Umbilical cord (tissue), 2 donors: Measurements from ENCODE around the gene ZNHIT6. TPM values are rescaled to one million over a fixed set of nuclear protein-coding genes. Genes with fewer than 3 reads are reported as not detected.

Experiments used
- DNase-seq: peaks from one replicate; pipeline ENCODE4 v3.0.0-alpha.2; 2015; ENCODE audit warnings: low spot score
- total RNA-seq: library from RNA; depleted of rRNA; stranded (reverse); fragments of >200 nt; gene quantifications from one replicate; pipeline ENCODE4 v1.2.3, GENCODE V29; 2014; ENCODE audit warnings: low replicate concordance; ENCODE audit not compliant: insufficient read depth

The ZNHIT6 gene
- total RNA-seq, 1 donor from 2014 or later = 15.4 TPM

DNA sequence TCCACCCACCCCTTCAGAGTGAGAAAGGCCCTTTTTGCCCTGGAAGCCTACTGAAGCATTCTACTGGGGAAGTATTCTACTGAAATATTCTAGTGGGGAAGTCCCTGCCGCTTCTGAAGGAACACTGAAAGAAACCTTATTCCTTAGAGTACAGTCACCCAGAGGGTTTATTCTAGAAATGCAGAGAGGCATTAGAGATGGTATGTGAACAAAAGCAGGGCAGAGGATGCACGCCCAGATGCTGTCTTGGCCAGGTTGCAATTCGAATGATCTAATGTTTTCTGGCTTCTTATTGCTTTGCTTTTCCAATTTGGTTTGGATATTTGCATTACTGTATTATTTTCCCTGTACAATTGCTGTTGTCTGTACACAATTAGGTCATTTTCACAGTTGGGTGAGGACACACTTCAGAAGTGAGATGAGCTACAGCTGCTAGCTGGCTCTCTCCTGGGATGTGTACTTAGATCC, 90.6 kb downstream of the ZNHIT6 start:
- peak; percentile 37 for DNase-seq

DNA sequence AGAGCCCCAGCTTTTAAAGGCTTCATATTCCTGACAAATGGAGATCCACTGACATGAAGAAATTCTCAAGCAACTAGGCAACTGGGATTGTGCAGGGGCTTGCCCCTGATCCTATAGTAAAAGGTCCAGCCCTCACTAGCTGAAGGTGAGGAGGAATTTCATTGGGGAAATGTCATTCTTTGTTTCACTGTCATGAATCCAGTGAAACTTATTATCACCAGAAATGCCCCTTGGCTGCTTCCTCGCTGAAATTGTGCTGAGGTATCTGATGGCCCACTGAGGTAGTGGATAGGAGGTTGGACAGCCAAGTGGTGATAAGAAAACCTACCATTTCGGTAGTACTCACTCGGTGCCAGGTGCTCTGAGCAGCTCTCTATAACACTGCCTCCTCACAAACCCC, 91.5 kb downstream of the ZNHIT6 start:
- no peak for DNase-seq

DNA sequence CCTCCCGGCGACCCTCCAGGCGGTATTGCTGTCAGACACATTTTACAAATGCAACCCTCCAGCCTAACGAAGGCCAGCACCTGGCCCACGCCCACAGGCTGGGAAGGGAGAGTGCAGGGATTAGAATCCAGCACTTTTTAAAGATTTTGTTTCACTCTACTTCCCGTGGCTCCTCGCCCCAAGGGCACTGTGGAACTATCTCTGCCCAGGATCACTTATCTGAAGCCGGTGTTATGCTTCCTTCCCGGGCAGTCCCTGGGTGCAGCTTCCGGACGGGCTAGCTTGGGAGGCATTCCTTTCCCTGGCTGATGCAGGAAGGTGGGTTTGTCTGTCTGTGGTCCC, 91.9 kb downstream of the ZNHIT6 start:
- DNase-seq = no peak

DNA sequence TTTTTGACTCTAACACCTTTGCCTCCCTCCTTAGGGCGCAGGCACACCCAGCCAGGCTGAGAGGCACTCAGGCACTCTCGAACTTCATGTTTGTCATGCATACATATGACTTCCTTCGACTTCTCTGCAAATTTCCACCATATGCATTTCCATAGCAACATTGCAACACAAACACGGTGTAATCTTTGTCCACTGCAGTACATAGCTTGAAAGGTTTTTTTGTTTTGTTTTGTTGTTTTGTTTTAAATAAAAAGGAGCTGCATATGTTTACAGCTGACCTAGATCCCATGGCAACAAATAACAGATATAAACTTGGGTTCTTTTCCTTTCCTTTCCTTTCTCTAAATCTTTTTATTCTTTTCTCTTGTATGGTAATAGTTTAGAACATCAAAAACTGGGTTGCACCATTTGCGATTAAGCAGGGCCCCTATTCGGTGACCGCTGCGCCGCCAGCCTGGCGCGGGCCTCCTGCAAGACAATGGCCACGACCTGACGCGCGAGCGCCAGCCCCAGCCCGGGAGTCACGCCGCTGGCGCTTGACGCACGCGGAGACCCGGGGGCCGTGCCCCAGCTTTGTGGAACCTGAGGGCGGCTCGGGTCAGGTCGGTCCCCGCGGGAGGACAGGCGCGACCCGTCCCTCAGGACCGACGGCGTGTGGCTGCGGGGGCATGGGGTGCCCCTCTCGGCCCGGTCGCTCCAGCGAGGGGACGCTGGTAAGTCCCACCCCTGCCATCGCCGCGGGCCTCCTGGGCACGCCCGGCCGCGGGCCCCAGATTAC, 92.5 kb downstream of the ZNHIT6 start:
- peak; percentile 20 for DNase-seq

DNA sequence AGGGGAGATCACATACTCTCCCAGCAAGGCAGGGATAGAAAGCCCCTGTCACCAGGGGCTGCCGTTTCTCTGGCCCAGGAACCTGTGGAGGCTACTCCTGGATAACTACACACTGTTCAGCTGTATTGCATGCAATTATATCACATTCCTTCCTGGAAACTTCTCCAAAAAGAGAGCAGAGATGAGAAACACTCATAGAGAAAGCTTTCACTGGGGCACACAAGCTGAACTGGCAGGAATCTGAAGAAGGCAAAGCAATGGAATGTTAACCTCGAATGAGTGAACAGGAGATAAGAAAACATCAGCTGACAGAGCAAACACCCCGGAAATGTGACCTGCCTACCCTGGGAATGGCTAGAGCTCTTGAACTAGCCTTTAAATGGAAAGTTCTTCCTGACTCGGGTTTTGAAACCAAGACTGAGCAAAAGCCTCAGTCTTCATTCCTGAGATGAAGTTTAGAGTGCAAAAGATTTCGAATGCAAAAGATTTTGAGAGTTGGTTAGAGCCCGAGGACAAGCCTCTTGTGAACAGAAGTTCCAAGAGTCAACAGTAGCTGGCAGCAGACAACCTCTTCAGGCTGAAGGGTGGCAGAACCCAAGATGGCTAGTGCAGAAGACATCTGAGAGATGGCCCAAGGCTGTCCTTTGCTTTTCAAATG, 95.4 kb downstream of the ZNHIT6 start:
- DNase-seq = peak; percentile 81

DNA sequence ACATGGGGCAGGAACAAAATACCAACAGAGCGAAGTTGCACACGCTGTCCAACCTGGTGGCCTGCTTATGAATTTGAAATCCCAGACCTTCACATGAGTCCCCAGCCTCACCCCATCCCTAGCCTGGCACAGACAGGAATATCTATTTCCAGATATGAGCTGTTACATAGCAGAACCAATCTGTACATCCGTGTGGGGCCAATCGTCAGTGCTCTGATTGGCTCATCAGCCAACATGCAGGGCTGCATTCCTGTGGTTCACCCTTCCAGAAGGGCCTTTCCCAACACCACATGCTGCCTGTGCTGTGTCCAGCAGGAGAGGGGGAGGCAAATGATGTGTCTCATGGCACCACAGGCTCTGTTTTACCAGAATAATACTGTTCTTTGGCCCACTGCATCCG, 96.4 kb downstream of the ZNHIT6 start:
- peak; percentile 86 for DNase-seq

DNA sequence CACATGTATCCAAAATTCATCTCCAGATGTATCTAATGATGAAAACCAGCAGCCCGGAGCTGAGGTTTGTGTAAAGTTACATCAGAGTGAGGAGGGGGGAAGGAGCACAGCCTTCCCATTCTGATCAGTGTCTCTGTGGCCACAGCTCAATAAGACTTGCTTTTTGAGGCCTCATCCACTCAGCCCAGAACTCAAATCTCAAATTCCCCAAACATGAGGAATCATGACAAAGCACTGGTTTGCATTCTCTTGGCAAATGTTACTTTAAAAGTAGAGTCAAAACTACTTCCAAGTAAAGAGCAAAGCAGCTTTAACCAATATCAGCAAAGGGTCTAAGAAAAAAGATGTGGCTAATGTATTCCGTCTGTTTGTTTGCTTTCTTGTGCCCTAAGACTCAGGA, 96.8 kb downstream of the ZNHIT6 start:
- DNase-seq = peak; percentile 73

DNA sequence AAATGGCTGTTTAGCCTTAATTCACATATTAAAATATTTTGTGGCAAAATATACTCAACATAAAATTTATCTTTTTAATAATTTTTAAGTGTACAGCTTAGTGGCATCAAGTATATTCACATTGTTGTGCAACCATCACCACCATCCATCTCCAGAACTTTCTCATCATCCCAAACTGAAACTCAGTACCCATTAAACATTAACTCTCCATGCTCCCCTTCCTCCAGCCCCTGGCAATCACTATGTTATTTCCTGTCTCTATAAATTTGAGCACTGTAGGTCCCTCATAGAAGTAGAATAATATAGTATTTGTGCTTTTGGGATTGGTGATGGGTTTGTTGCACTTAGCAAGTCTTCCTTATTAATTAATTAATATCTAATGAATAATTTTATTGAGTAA, 98.3 kb downstream of the ZNHIT6 start:
- DNase-seq = no peak

DNA sequence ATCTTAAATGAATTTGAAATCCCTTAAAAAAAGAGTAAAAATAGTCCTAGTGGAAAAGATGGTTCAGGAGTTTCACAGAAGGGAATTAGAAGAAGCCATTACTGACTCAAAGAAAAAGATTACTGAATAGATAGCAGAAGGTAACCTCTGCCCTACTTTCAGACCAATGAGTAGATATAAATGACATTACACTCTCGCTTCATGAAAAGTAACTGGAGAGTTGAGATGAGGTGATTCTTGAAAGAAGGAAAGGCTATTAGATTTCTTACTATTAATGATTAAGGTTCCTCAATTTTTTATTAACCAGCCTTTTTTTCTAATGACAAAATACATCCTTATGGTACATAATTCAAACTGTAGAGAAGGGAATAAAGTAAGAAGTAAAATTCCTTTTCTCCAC, 99.4 kb downstream of the ZNHIT6 start:
- no peak for DNase-seq

DNA sequence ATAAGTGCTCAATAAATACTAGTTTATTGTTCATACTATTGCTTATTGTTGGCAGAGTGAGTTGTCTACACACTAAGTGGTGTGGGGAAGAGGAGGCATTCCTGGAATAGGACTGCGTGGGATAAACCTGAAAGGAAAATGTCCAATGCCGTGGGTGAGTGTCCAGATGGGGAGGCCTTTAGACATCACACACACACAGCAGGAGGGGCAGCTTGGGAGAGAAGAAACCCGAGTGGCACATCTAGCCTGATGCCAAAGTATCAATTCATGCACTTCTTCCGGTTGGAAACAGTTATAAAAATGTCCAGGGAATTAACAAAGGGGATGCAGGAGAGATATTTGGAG, 100.3 kb downstream of the ZNHIT6 start:
- no peak for DNase-seq

DNA sequence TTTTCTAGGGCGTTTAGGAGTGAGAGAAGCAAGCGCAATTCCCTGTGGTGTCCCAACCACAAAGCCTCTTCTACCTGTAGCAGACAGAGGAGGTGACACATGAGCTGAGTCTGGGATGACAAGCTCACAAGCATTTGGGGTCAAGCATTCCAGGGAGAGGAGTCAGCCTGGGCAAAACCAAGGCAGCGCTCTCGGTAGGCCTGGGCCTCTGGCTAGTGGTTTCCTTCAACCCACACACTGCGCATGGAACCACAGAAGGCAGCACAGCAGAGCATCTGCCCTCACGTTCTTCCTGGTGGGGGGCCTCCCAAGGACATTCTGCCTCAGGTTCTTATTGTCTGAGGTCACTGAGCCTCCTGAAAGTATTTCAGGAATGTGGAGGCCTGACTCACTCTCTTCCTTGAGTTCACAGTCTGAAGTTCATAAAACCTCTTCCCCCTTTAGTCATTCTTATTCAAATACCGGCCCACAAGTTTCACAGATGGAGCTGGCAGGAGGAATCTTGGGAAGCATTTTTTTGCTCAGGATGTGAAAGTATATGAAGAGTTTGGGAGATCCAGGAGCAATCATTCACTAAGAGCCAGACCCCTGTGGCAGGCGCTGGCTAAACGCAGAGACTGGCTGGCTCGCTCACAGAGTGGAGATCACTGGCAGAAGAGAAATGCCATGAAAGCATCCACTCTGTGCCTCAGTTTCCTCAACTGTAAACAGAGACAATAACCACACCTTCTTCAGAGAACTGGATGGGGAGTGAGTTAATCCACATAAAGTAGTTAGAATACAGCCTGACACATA, 100.9 kb downstream of the ZNHIT6 start:
- peak; percentile 67 for DNase-seq

DNA sequence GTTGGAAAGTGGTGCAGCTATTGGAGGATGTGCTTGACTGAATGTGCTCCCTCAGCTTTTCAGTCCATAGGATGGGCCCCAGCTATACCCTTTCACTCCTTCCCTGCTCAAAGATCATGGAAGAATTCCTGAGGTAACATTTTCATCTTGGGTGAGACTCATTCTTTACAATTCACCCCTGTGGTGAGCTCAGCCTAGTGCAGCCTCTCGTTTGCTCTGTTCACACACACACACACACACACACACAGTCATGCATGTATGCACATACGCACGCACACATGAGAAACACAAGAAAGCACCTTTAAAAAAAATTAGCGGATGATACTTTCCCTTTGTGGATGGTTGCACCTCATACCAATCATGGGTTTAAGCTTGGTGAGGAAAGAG, 101.8 kb downstream of the ZNHIT6 start:
- DNase-seq = no peak

DNA sequence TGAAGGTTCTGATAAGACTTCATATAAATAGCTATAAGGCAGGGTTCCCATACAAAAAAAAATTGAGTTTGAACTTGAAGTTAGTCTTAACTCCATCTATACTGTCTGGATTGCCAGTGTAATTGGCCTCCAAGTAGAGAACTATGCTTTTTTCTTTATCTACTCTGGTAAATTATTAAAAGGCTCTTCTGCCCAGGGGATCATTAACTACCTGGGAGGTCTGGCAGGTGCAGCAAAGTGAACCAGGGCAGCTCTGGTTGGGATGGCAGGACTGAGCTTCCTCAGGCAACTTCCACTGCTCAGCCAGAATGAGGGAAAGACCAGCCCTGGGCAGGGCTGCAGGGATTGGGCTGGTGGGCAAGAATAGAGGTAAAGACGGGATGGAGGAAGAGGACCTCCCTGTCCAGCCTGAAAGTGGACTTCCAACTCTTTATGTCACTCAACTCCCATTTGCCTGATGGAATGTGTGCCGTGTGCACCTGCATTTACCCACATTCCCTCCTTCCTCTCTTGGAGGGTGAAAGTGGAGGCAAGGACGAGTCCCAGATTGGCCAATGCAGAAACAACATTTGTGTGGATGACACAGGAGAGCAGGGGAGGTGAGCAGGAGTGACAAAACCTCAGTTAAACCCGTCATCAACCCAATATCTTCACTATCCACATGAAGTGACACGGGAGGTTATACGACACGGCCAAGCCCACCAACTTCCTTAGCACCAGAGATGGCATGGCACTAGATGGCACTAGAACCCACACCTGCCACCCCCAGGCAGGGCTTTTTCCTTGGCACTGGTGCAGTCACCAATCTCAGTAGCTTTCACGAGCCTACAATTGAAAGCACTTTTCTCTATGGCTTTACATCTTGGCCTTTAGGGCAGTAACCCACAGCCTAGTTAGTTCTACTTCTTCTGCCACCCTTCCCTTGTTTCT, 102.5 kb downstream of the ZNHIT6 start:
- no peak for DNase-seq

DNA sequence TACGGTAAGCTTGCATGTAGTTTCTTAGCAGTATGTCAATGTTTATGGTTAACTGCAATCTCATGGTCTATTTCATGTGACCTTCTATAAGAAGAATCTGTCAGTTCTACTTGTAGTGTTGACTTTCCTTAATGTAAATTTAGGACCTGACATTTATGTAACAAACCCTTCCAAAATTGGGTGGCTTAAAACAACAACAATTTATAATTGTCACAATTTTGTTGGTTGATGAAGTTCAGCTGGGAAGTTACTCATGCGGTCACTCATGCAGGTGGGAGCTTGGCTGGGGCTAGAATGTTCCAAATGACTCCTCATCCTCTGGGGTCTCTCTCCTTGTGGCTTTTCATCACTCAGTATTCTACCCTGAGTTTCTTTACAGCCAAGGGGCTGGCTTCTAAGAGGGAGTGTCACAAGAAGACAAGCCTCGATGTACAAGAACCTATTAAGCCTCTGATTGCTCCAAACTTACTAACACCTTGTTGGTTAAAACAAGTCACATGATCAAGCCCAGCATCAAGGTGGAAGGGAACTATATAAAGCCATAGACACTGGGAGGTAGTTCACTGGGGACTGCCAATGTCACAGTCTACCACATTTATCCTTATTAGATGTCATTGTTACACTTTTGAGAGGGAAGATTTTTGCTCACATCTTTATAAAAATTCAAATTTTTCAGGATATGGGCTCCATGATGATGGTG, 103.8 kb downstream of the ZNHIT6 start:
- DNase-seq = no peak

DNA sequence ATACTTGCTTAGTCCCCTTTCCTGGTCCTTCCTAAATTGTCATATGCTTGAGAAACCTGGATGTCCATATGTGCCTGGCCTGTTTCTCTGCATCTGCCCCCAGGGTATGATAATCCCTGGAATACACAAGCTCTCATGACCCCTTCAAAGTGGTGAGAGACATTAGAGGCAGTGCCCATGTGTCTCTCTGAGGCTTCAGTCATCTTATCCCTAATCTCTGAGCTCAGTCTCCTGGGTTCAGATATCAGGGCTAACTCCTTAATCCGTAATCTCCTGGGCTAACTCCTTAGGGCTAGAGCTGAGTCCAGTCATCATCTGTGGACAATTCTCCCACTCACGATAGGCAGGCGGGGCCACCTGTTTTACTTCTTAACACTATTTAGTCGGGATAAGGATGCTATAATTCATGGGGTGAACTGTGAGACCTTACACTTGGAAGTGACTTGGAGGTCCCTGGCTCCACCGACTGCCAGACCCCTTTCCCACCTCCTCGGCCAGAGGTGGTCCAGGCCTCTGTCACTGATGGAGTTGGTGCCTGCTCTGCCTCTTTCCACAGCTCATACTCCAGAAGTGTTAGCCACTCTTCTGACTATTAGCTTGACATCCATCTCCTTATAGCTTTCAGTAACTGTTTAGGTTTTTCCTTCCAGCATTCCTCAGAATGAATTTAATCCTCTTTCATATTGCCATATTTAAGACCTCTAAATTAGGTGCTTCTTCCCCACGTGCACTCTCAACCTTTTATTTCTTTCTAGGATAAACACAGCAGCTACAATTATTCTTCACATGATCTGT, 105.0 kb downstream of the ZNHIT6 start:
- no peak for DNase-seq

DNA sequence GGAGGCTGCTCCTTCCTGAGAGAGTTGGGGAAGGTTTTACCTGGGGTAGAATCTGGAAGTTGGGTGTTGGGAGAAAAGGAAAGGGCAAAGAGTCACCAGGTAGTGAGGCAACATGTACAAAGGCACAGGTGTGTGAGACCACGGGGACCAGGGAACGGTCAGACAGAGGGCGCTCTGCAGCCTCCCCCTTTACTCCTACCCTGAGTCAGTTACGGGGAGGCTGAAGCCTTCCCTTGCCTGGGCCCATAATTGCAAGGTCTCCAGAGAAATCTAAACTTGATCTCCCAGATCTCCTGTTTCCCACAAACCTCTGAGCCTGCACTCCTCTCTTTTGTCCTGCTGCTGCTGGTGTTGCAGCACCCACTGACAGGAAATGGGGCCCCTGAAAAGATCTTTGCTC, 105.7 kb downstream of the ZNHIT6 start:
- DNase-seq = no peak

DNA sequence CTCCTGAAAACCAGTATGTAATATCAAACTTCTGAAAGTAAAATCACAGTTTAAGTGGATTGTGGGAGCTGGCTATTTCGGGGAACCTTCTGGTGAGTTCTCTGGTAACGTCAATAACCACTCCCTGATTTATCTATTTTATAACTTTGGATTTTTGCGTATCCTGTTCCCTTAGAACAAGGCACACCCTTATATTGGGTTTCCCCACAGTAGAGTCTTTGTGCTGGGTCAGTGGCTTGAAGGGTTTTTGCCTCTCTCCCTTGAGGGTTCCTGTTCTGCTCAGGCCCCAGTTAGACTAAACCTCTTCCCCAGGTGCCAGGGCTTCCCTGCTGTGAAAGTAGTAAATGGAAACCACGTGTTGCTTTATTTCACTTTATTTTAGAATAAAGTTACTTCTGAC, 106.3 kb downstream of the ZNHIT6 start:
- no peak for DNase-seq

DNA sequence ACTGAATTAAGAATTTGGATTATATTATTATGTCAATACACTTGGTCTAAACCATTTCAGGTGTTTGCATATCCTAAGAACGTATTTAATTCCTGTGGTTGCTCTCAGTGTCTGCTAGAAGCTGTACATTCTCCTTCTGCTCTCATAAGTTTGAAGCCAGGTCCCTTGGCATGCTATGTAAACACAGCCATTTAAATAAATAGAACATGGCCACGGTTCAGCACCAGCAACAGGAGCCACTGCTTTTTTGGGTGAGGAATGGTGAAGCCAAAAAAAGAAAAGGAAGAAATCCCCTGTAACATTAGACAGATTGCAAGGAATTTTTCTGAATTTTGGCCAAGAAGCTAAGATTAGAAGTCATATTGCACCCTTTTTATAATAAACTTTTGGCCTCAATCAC, 108.6 kb downstream of the ZNHIT6 start:
- DNase-seq = no peak
